Prostate gland (tissue), 2 donors: Measurements from ENCODE around the gene MYBPH. TPM values are rescaled to one million over a fixed set of nuclear protein-coding genes. Genes with fewer than 3 reads are reported as not detected.
A peak's percentile ranks its signal among the peaks of the same experiment; 100 is the strongest.

ENCODE experiments used
- DNase-seq: peaks from one replicate; pipeline ENCODE4 v3.0.0-alpha.2; 2019; ENCODE audit warnings: low spot score
- H3K27ac ChIP-seq, 2 donors: fragments of 200-600 bp; sonication (generic); 2 replicates each; pipeline ENCODE4 v1.5.1; 2017 to 2019
- H3K27me3 ChIP-seq: fragments of 200-600 bp; sonication (generic); replicated peaks from 2 replicates; pipeline ENCODE4 v1.5.1; 2019; ENCODE audit not compliant: insufficient read depth
- H3K36me3 ChIP-seq, 2 donors: fragments of 200-600 bp; sonication (generic); 1 replicate in 1 of 2; 2 replicates in 1 of 2; pipeline versions ENCODE4 v1.5.1 to v1.8.1; 2017 to 2019
- H3K4me1 ChIP-seq: fragments of 200-600 bp; sonication (generic); replicated peaks from 2 replicates; pipeline ENCODE4 v1.5.1; 2019
- H3K4me3 ChIP-seq, 2 donors: fragments of 200-600 bp; sonication (generic); 2 replicates each; pipeline ENCODE4 v1.5.1; 2017 to 2019
- H3K9me3 ChIP-seq: fragments of 200-600 bp; sonication (generic); 2 replicates; pipeline ENCODE4 v1.5.1; 2017
- POLR2A ChIP-seq: fragments of 450-650 bp; IDR thresholded peaks from one replicate; pipeline ENCODE4 v1.6.1; 2016; ENCODE audit warnings: antibody characterized with exemption, mild to moderate bottlenecking
- POLR2AphosphoS5 ChIP-seq: sonication (generic); formaldehyde crosslinking; IDR thresholded peaks from one replicate; pipeline ENCODE4 v1.6.1; 2017; ENCODE audit warnings: antibody characterized with exemption
- WGBS: methylation state at CpG from one replicate; pipeline ENCODE4 v1.1.5; 2018; 5-methylcytosine and 5-hydroxymethylcytosine counted together
- intact Hi-C: fragments of 100-400 bp; cut with DNase I; formaldehyde crosslinking; loops from one replicate; pipeline ENCODE4 v1.14.2; 2022
- total RNA-seq, 2 donors: library from RNA; depleted of rRNA; stranded (reverse); fragments of >200 nt; gene quantifications; one replicate each; pipeline ENCODE4 v1.1.0, GENCODE V29; 2016
- TF ChIP-seq, protein P1 (sequence below), 4 experiments: fragments of 200-600 bp in 2 of 4; fragments of 450-650 bp in 2 of 4; sonication (generic) in 2 of 4; IDR thresholded peaks; 1 replicate in 3 of 4; 2 replicates in 1 of 4; pipeline ENCODE4 v1.5.1; 2016 to 2019; ENCODE audit warnings: antibody characterized with exemption in 4 of 4, mild to moderate bottlenecking in 2 of 4, moderate library complexity in 2 of 4

MYBPH gene
- total RNA-seq, 2 donors from 2014 or later, result 7.7 TPM; not detected in 1

DNA sequence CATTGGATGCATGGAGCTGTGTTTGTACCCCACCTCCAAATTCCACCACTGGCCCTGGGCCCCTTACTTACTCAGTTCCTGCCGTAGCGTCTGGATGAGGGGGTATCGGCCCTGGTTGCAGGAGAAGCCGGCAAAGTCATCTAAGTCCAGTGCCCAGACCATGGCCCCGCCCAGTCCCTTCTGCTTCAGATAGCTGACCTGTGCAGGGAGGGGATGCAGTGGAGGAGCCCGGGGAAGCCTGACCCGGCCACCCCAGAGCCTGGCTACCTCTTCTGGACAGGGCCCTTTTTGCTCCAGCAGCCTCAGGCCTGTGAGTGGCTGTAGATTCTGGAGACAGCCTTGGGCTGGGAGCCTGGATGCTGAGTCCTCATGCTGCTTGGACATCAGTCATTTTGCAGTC lies 42.0 kb upstream of the MYBPH start:
- H3K27me3 ChIP-seq, result no peaks in the 10 kb centered on the region
- DNase-seq, result no peak
- whole genome bisulfite sequencing, result 88% methylated on average over 7 of the region's 7 CpGs
- no peaks in the 10 kb centered on the region for H3K4me1 ChIP-seq
- H3K4me3 ChIP-seq, result no peak overlapping the region
- H3K27ac ChIP-seq, result no peak overlapping the region
- intact Hi-C loops, result loop anchor here (2.0 kb wide), 1 partner anchor 99 kb away; no protein-coding TSS in a partner anchor
- H3K9me3 ChIP-seq, result no peaks in the 10 kb centered on the region
- no peak for TF ChIP-seq POLR2A
- TF ChIP-seq POLR2AphosphoS5, result no peak
- TF ChIP-seq, protein P1, sequence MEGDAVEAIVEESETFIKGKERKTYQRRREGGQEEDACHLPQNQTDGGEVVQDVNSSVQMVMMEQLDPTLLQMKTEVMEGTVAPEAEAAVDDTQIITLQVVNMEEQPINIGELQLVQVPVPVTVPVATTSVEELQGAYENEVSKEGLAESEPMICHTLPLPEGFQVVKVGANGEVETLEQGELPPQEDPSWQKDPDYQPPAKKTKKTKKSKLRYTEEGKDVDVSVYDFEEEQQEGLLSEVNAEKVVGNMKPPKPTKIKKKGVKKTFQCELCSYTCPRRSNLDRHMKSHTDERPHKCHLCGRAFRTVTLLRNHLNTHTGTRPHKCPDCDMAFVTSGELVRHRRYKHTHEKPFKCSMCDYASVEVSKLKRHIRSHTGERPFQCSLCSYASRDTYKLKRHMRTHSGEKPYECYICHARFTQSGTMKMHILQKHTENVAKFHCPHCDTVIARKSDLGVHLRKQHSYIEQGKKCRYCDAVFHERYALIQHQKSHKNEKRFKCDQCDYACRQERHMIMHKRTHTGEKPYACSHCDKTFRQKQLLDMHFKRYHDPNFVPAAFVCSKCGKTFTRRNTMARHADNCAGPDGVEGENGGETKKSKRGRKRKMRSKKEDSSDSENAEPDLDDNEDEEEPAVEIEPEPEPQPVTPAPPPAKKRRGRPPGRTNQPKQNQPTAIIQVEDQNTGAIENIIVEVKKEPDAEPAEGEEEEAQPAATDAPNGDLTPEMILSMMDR (IDR thresholded peaks at IDR 0.05), result no peak
- H3K36me3 ChIP-seq, result no peaks in the 10 kb centered on the region

DNA sequence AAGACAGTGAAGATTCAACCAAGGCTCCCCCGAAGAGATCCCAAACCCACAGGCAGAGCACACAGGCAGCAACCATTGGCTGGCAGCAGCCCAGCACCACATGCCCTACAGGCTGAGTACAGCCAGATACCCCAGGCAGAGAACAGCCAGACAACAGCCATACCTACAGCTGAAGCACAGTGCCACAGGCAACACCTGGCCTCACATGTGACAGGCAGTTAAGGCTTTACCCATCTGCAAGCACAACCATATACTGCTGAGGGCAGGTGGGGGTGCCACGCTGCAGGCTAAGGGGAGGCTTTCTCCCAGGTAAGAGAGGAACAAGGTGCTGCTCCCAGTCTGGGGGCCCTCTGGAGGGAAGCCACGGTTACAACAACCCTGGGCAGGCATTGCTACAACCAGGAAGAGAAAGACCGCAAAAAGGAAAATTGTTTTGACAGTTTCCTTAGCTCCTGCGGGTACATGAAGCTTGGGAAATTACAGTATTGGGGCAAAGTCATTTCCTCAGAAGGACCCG lies 41.6 kb upstream of the MYBPH start:
- no peaks in the 10 kb centered on the region for H3K27me3 ChIP-seq
- DNase-seq, result no peak
- 48% methylated on average over 6 of the region's 6 CpGs for WGBS

DNA sequence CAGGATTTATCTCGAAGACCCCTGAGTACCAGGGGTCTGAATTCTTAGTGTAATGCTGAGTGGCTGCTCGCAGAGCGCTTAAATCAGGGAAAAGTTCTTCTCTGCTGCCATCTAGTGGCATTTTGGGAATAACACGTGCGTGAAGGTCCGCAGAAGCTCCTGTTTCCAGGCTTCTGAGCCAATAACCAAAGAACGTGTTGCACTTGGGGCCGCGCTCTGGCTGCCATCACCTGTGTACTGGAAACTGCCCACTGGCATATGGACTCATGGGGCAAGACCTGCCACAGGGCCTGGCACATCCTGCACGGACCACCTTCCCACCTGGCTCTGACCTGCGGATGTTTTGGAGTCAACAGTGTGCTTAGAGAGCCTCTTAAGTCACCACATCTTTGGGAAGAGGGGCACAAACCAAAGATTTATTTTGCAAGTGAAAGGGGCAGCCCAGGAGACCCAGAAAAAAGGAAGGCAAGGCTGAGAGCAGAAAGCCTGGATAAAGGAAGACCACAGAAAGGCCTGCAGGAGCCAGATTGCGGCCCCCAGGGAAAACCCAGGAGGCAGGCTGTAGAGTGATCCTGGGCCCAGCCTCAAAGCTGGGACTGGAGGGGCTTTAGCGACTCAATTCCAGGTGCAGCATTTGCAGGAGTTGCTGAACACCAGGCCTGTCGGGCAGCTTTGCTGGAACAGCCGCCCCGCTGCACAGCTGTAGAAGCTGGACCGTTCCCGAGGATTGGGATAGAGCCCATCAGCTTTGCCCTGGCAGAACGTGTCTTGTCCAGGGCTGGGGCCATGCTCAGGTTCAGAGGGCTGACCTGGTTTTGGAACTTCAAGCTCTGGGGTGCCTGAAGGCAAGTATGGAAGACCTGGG lies 40.9 kb upstream of the MYBPH start:
- no peaks in the 10 kb centered on the region for H3K4me1 ChIP-seq
- H3K4me3 ChIP-seq, result no peak overlapping the region
- H3K27ac ChIP-seq, result no peak overlapping the region
- H3K9me3 ChIP-seq, result no peaks in the 10 kb centered on the region
- H3K27me3 ChIP-seq, result no peaks in the 10 kb centered on the region
- H3K36me3 ChIP-seq, result no peaks in the 10 kb centered on the region
- 35% methylated on average over 19 of the region's 19 CpGs for WGBS
- peak; percentile 51 for DNase-seq
- TF ChIP-seq, protein P1 (IDR thresholded peaks at IDR 0.05), result peak; percentile 34 to 81 (median 76)
- TF ChIP-seq POLR2AphosphoS5, result no peak
- TF ChIP-seq POLR2A, result no peak
- intact Hi-C loops, result loop anchor here (1.0 to 2.0 kb wide), 2 partner anchors 98 to 177 kb away; no protein-coding TSS in a partner anchor

More for the DNA sequence above, 41.6 kb upstream of the MYBPH start:
- no peaks in the 10 kb centered on the region for H3K9me3 ChIP-seq
- intact Hi-C loops, result loop anchor here (2.0 kb wide), 1 partner anchor 98 kb away; no protein-coding TSS in a partner anchor
- TF ChIP-seq, protein P1 (IDR thresholded peaks at IDR 0.05), result no peak
- TF ChIP-seq POLR2A (no peak), POLR2AphosphoS5 (no peak)
- H3K27ac ChIP-seq, result no peak overlapping the region
- no peaks in the 10 kb centered on the region for H3K36me3 ChIP-seq
- H3K4me1 ChIP-seq, result no peaks in the 10 kb centered on the region
- no peak overlapping the region for H3K4me3 ChIP-seq

DNA sequence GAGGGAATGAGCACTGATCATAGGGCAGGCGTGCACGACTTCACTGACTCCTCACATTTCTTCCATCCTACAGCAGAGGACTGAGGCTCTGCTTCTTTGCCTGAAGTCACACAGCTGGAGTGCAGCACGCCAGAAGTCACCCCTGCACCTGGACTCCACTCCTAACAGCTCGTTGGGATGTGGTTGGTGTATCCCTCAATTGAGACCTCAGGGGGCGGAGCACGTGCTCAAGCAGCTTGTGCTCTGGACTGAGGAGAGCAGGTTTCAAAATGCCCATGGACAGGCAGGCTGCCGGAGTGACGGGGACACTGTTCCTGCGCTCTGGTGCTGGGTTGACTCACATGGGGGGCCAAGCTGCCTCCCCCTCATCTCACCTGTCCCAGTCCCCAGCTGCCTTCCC lies 39.9 kb upstream of the MYBPH start:
- no peaks in the 10 kb centered on the region for H3K9me3 ChIP-seq
- no peaks in the 10 kb centered on the region for H3K36me3 ChIP-seq
- 60% methylated on average over 9 of the region's 9 CpGs for WGBS
- no peak overlapping the region for H3K4me3 ChIP-seq
- no peak for DNase-seq
- H3K27me3 ChIP-seq, result no peaks in the 10 kb centered on the region
- intact Hi-C loops, result no loop called here
- no peaks in the 10 kb centered on the region for H3K4me1 ChIP-seq
- TF ChIP-seq POLR2A, result no peak
- TF ChIP-seq, protein P1 (IDR thresholded peaks at IDR 0.05), result no peak
- no peak for TF ChIP-seq POLR2AphosphoS5
- H3K27ac ChIP-seq, result no peak overlapping the region

DNA sequence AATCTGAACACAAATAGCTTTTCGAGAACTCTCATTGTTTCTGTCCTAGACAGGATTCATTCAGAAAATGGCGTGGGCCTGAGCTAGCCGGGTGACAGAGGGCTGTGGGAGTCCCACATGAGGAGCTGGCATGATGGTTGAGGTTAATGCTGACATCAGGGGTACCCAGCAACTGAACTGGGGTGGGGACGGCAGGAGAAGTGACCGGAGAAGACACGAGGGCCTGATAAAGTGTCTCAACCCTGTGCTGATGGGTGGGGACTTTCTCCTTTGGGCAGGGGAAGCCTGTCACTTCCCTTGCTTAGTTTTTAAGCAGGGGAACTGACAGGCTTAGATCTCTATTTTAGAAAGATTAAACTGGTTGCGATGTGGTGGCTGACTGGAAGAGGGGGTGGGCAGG lies 39.2 kb upstream of the MYBPH start:
- TF ChIP-seq, protein P1 (IDR thresholded peaks at IDR 0.05), result no peak
- TF ChIP-seq POLR2A (no peak), POLR2AphosphoS5 (no peak)
- no peak for DNase-seq
- intact Hi-C loops, result no loop called here

More for the DNA sequence above, 39.2 kb upstream of the MYBPH start:
- Histone ChIP-seq H3K4me3 (no peak overlapping the region), H3K27me3 (no peaks in the 10 kb centered on the region), H3K9me3 (no peaks in the 10 kb centered on the region), H3K4me1 (no peaks in the 10 kb centered on the region), H3K36me3 (no peaks in the 10 kb centered on the region), H3K27ac (no peak overlapping the region)
- WGBS, result 83% methylated on average over 7 of the region's 7 CpGs
